CD14-positive monocyte (primary cell): ENCODE data around the gene GSX2. TPM values are rescaled to one million over a fixed set of nuclear protein-coding genes. Genes with fewer than 3 reads are reported as not detected.

Experiments
- DNase-seq, 3 donors: peaks; one replicate each; pipeline ENCODE4 v3.0.0-alpha.2; 2011 to 2022
- H2AFZ ChIP-seq: 2 replicates; pipeline ENCODE4 v1.6.0; 2012; ENCODE audit warnings: mild to moderate bottlenecking, low read depth, low read length, inconsistent platforms; ENCODE audit not compliant: insufficient read depth, poor library complexity, severe bottlenecking
- H3K27ac ChIP-seq, 2 donors: 1 replicate in 1 of 2; 2 replicates in 1 of 2; pipeline ENCODE4 v1.5.1; 2012 to 2013; ENCODE audit warnings: low read length in 2 of 2, control low read depth in 1 of 2, inconsistent platforms in 1 of 2, low read depth in 1 of 2, mild to moderate bottlenecking in 1 of 2
- H3K27me3 ChIP-seq, 2 donors: one replicate each; pipeline versions ENCODE4 v1.6.0 to v1.6.1; 2011 to 2013; ENCODE audit warnings: low read length in 2 of 2; ENCODE audit not compliant: control insufficient read depth in 2 of 2, insufficient read depth in 2 of 2
- H3K36me3 ChIP-seq, 2 donors: replicated peaks in 1 of 2; 1 replicate in 1 of 2; 2 replicates in 1 of 2; pipeline versions ENCODE4 v1.5.1 to v1.6.1; 2012 to 2013; ENCODE audit warnings: low read length in 2 of 2, control low read depth in 1 of 2, inconsistent platforms in 1 of 2, mild to moderate bottlenecking in 1 of 2; ENCODE audit not compliant: insufficient read depth in 2 of 2, control insufficient read depth in 1 of 2
- H3K4me1 ChIP-seq, 2 donors: 1 replicate in 1 of 2; 2 replicates in 1 of 2; pipeline versions ENCODE4 v1.5.1 to v1.6.1; 2012 to 2013; ENCODE audit warnings: low read length in 2 of 2, control low read depth in 1 of 2, inconsistent platforms in 1 of 2, mild to moderate bottlenecking in 1 of 2, moderate library complexity in 1 of 2; ENCODE audit not compliant: insufficient read depth in 2 of 2, control insufficient read depth in 1 of 2
- H3K4me2 ChIP-seq: replicated peaks from 2 replicates; pipeline ENCODE3; 2012; ENCODE audit warnings: low read length, moderate library complexity, mild to moderate bottlenecking; ENCODE audit not compliant: poor library complexity, severe bottlenecking; ENCODE audit errors: extremely low read depth
- H3K4me3 ChIP-seq, 3 experiments: fragments of 200-600 bp in 1 of 3; sonication (generic) in 1 of 3; replicated peaks in 1 of 3; 1 replicate in 2 of 3; 2 replicates in 1 of 3; pipeline ENCODE4 v1.5.1; 2011 to 2013; ENCODE audit warnings: low read length in 3 of 3, mild to moderate bottlenecking in 3 of 3, control low read depth in 2 of 3, low read depth in 2 of 3, inconsistent platforms in 1 of 3, moderate library complexity in 1 of 3
- H3K79me2 ChIP-seq: 2 replicates; pipeline ENCODE4 v1.6.0; 2012; ENCODE audit warnings: mild to moderate bottlenecking, control low read depth, inconsistent platforms, low read length, moderate library complexity; ENCODE audit not compliant: insufficient read depth
- H3K9ac ChIP-seq: 2 replicates; pipeline ENCODE4 v1.6.0; 2017; ENCODE audit warnings: low read length, mild to moderate bottlenecking; ENCODE audit not compliant: insufficient read depth, poor library complexity, severe bottlenecking
- H3K9me3 ChIP-seq, 2 donors: replicated peaks in 1 of 2; 1 replicate in 1 of 2; 2 replicates in 1 of 2; pipeline versions ENCODE4 v1.5.1 to v1.6.1; 2012 to 2013; ENCODE audit warnings: low read length in 2 of 2, control low read depth in 1 of 2; ENCODE audit not compliant: control insufficient read depth in 1 of 2, insufficient read depth in 1 of 2
- H4K20me1 ChIP-seq: 2 replicates; pipeline ENCODE4 v1.6.0; 2012; ENCODE audit warnings: mild to moderate bottlenecking, low read length, control low read depth, moderate library complexity; ENCODE audit not compliant: insufficient read depth
- H3K27ac Mint-ChIP-seq, 7 donors: one replicate each; pipeline ENCODE4 v1.8.0; 2020; ENCODE audit warnings: mild to moderate bottlenecking in 7 of 7, mixed read lengths in 7 of 7, moderate library complexity in 6 of 7, inconsistent platforms in 2 of 7
- H3K27me3 Mint-ChIP-seq, 3 donors: one replicate each; pipeline ENCODE4 v1.8.0; 2021 to 2022; ENCODE audit warnings: low read depth in 3 of 3, mild to moderate bottlenecking in 3 of 3, mixed read lengths in 3 of 3, moderate library complexity in 3 of 3, inconsistent platforms in 1 of 3
- H3K36me3 Mint-ChIP-seq, 2 donors: one replicate each; pipeline ENCODE4 v1.8.0; 2020; ENCODE audit warnings: mixed read lengths in 2 of 2, inconsistent platforms in 1 of 2, mild to moderate bottlenecking in 1 of 2
- H3K4me1 Mint-ChIP-seq: one replicate; pipeline ENCODE4 v1.8.0; 2020; ENCODE audit warnings: mild to moderate bottlenecking, mixed read lengths
- H3K4me3 Mint-ChIP-seq, 2 donors: one replicate each; pipeline ENCODE4 v1.8.0; 2020; ENCODE audit warnings: mild to moderate bottlenecking in 2 of 2, mixed read lengths in 2 of 2, moderate library complexity in 1 of 2
- H3K9me3 Mint-ChIP-seq, 7 donors: one replicate each; pipeline ENCODE4 v1.8.0; 2020 to 2022; ENCODE audit warnings: mixed read lengths in 7 of 7, mild to moderate bottlenecking in 6 of 7, moderate library complexity in 6 of 7, inconsistent platforms in 2 of 7
- CTCF ChIP-seq: fragments of 200-600 bp; IDR thresholded peaks from one replicate; pipeline ENCODE4 v1.8.0; 2022; ENCODE audit warnings: antibody characterized with exemption, mild to moderate bottlenecking
- whole genome bisulfite sequencing: methylation state at CpG from one replicate; pipeline ENCODE4 v1.1.5; 2013; ENCODE audit warnings: missing lambda C conversion rate; ENCODE audit not compliant: insufficient coverage; 5-methylcytosine and 5-hydroxymethylcytosine counted together
- intact Hi-C, 2 donors: fragments of 100-400 bp; cut with micrococcal nuclease; formaldehyde crosslinking; loops; one replicate each; pipeline versions ENCODE4 v1.15.0 to v1.15.1; 2023
- polyA plus RNA-seq, 3 donors: library from polyadenylated mRNA; depleted of rRNA in 1 of 3; unstranded in 2 of 3; stranded (reverse) in 1 of 3; fragments of 300-500 nt in 2 of 3; fragments of >200 nt in 1 of 3; fragmentation: Illumina TruSeq in 2 of 3; gene quantifications; 1 replicate in 2 of 3; 2 replicates in 1 of 3; pipeline ENCODE4 v1.2.3, GENCODE V29; 2012 to 2021

Gene GSX2
- polyA plus RNA-seq, 3 donors = not detected

DNA sequence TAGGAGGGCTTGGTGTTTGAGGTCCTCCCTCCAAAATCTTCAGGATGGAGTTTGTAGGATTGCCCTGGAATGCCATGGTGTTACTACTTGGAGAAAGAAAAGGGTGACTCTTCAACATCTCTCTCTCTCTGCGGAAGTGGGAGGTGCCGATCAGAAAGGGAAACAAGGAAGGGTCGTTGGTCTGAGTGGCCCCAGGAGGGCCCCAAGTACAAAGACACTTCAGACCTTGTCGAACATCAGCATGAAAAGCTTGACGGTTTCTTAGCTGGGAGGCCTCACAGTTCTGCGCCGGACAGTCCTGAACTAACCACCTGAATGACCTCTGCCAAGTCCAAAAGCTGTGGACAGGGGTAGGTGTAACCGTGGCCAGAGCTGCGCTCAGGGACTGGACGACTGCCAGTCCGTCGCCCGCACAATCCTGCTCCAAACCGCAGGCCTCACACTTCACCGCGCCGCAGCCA, 646 bp upstream of the GSX2 start:
- Histone ChIP-seq H2AFZ (peak overlapping the region; percentile 58), H3K4me1 (peaks cover 21 to 36% of the 10 kb centered on the region in 2 donors), H3K9ac (peak overlapping the region; percentile 25), H3K4me3 (peak overlapping the region in 1 of 3 experiments; percentile 65), H3K36me3 (no peaks in the 10 kb centered on the region), H3K9me3 (peaks cover 0 to 70% of the 10 kb centered on the region in 2 donors), H3K79me2 (no peaks in the 10 kb centered on the region), H3K27me3 (peaks cover 96 to 99% of the 10 kb centered on the region in 2 donors), H4K20me1 (no peaks in the 10 kb centered on the region), H3K27ac (no peak overlapping the region), H3K4me2 (peak overlapping the region; percentile 69)
- peaks cover 98 to 100% (median 98%) of the 10 kb centered on the region in 3 donors for H3K27me3 Mint-ChIP-seq
- peaks cover 37% of the 10 kb centered on the region for H3K4me1 Mint-ChIP-seq
- H3K27ac Mint-ChIP-seq = no peak overlapping the region
- no peak for DNase-seq
- peaks cover 0 to 27% (median 4%) of the 10 kb centered on the region in 7 donors for H3K9me3 Mint-ChIP-seq
- intact Hi-C loops = no loop called here
- peaks cover 0 to 8% of the 10 kb centered on the region in 2 donors for H3K36me3 Mint-ChIP-seq
- H3K4me3 Mint-ChIP-seq = peak overlapping the region; percentile 64 to 88
- no peak for TF ChIP-seq CTCF
- 0% methylated on average over 10 of the region's 17 CpGs for WGBS

- no peaks in the 10 kb centered on the region for H3K79me2 ChIP-seq
- Mint-ChIP-seq H3K4me3 (peak overlapping the region; percentile 51 to 87), H3K9me3 (peaks cover 0 to 24% (median 5%) of the 10 kb centered on the region in 7 donors), H3K4me1 (peaks cover 43% of the 10 kb centered on the region), H3K27me3 (peaks cover 98 to 100% (median 98%) of the 10 kb centered on the region in 3 donors), H3K36me3 (peaks cover 0 to 8% of the 10 kb centered on the region in 2 donors), H3K27ac (no peak overlapping the region)
- H3K36me3 ChIP-seq = no peaks in the 10 kb centered on the region
- H3K9me3 ChIP-seq = peaks cover 0 to 66% of the 10 kb centered on the region in 2 donors
- peak overlapping the region; percentile 36 for H2AFZ ChIP-seq
- no peaks in the 10 kb centered on the region for H4K20me1 ChIP-seq
- intact Hi-C loops = no loop called here
- peaks cover 96 to 99% of the 10 kb centered on the region in 2 donors for H3K27me3 ChIP-seq
- H3K27ac ChIP-seq = no peak overlapping the region
- H3K4me1 ChIP-seq = peaks cover 21 to 36% of the 10 kb centered on the region in 2 donors
- DNase-seq = no peak
- H3K4me3 ChIP-seq = peak overlapping the region in 1 of 3 experiments; percentile 65
- no peak for TF ChIP-seq CTCF
- H3K9ac ChIP-seq = no peak overlapping the region
- WGBS = 0% methylated on average over 41 of the region's 46 CpGs
- H3K4me2 ChIP-seq = peak overlapping the region; percentile 69
These were observed 729 bp downstream of the GSX2 start for GRCh38 chr4:54100595-54101189.
